K562 (cell line): ENCODE data around the gene CBX2. TPM values are rescaled to one million over a fixed set of nuclear protein-coding genes. Genes with fewer than 3 reads are reported as not detected.

Source experiments
- ATAC-seq: fragments of 200-7000 bp; cut with Tn5 transposase; 3 replicates; pipeline ENCODE4 v1.9.1; 2020; ENCODE audit warnings: moderate library complexity
- BruUV-seq: library from RNA; stranded (reverse); fragments of 400-500 nt; replicated peaks from 2 replicates; lab custom pipeline; 2021; lab: Mats Ljungman, UMichigan
- CTCF ChIA-PET: fragments of 300-600 bp; formaldehyde crosslinking; extraction: SDS; loops from one replicate; lab custom pipeline; 2021; ENCODE audit warnings: low intra/inter-chr PET ratio; lab: Yijun Ruan, JAX
- POLR2A ChIA-PET: fragments of 300-600, 350-650 bp; sonication (Branson Sonifier 250); formaldehyde crosslinking; extraction: SDS; loops from one replicate; lab custom pipeline; 2021; ENCODE audit warnings: antibody characterized with exemption, inconsistent platforms; lab: Yijun Ruan, JAX
- DNase-seq, 4 experiments: peaks; one replicate each; pipeline versions ENCODE4 v3.0.0 to v3.0.0-alpha.2; 2011 to 2018; ENCODE audit warnings: low spot score in 3 of 4, mixed read lengths in 3 of 4; ENCODE audit errors: extremely low read depth in 1 of 4
- FAIRE-seq: peaks from 2 replicates; lab custom pipeline; 2011; peaks lifted over from hg19 to GRCh38; lab: Jason Lieb, UNC
- H2AFZ ChIP-seq: 2 replicates; pipeline ENCODE4 v1.6.0; 2011; ENCODE audit warnings: low read depth, low read length, control low read depth, inconsistent platforms
- H3K27ac ChIP-seq: fragments of 200-600 bp; 3 replicates; pipeline ENCODE4 v1.8.0; 2011; ENCODE audit warnings: low read depth, mild to moderate bottlenecking, control low read depth, inconsistent platforms, low read length, moderate library complexity, mixed read lengths; ENCODE audit errors: extremely low read depth
- H3K27me3 ChIP-seq, 2 experiments: fragments of 300-600 bp in 1 of 2; 2 replicates in 1 of 2; 3 replicates in 1 of 2; pipeline versions ENCODE4 v1.6.0 to v1.8.0; 2011; ENCODE audit warnings: inconsistent platforms in 2 of 2, low read length in 2 of 2, mild to moderate bottlenecking in 1 of 2, mixed read lengths in 1 of 2, moderate library complexity in 1 of 2; ENCODE audit not compliant: control insufficient read depth in 2 of 2, insufficient read depth in 2 of 2
- H3K36me3 ChIP-seq: fragments of 300-600 bp; 3 replicates; pipeline ENCODE4 v1.8.0; 2011; ENCODE audit warnings: mild to moderate bottlenecking, low read length, inconsistent platforms; ENCODE audit not compliant: control insufficient read depth, insufficient read depth
- H3K4me1 ChIP-seq, 2 experiments: fragments of 200-600 bp in 1 of 2; replicated peaks in 1 of 2; 2 replicates in 1 of 2; 3 replicates in 1 of 2; pipeline versions ENCODE4 v1.5.1 to v1.8.0; 2011; ENCODE audit warnings: inconsistent platforms in 2 of 2, low read length in 2 of 2, mild to moderate bottlenecking in 1 of 2, mixed read lengths in 1 of 2, moderate library complexity in 1 of 2; ENCODE audit not compliant: control insufficient read depth in 2 of 2, insufficient read depth in 2 of 2
- H3K4me2 ChIP-seq: 2 replicates; pipeline ENCODE4 v1.6.1; 2011; ENCODE audit warnings: low read length, control low read depth, inconsistent platforms, mixed read lengths; ENCODE audit not compliant: insufficient read depth
- H3K4me3 ChIP-seq: fragments of 200-600 bp; sonication (generic), shearing (Covaris generic); 2 replicates; pipeline ENCODE4 v1.5.1; 2016; ENCODE audit warnings: control low read depth, inconsistent platforms
- H3K79me2 ChIP-seq: fragments of 200-600 bp; 3 replicates; pipeline ENCODE4 v1.8.0; 2011; ENCODE audit warnings: low read length, inconsistent platforms; ENCODE audit not compliant: control insufficient read depth, insufficient read depth
- H3K9ac ChIP-seq, 2 experiments: 2 replicates each; pipeline versions ENCODE4 v1.6.0 to v1.6.1; 2011; ENCODE audit warnings: low read depth in 2 of 2, low read length in 2 of 2, control low read depth in 1 of 2, inconsistent platforms in 1 of 2, mild to moderate bottlenecking in 1 of 2, mixed read lengths in 1 of 2; ENCODE audit not compliant: insufficient read depth in 1 of 2
- H3K9me1 ChIP-seq: one replicate; pipeline ENCODE4 v1.6.0; 2011; ENCODE audit warnings: inconsistent platforms, mild to moderate bottlenecking, low read length, moderate library complexity; ENCODE audit not compliant: control insufficient read depth, insufficient read depth
- H3K9me3 ChIP-seq: replicated peaks from 2 replicates; pipeline ENCODE4 v1.5.1; 2011; ENCODE audit warnings: low read depth, low read length, inconsistent platforms; ENCODE audit not compliant: control insufficient read depth, insufficient read depth
- H4K20me1 ChIP-seq: replicated peaks from 2 replicates; pipeline ENCODE4 v1.6.1; 2011; ENCODE audit warnings: low read length, inconsistent platforms, mixed read lengths; ENCODE audit not compliant: control insufficient read depth, insufficient read depth
- ERF ChIP-seq: fragments of 450-650 bp; formaldehyde crosslinking; IDR thresholded peaks from 2 replicates; pipeline ENCODE4 v1.4.0; 2020; ENCODE audit warnings: mild to moderate bottlenecking, mixed read lengths
- KHSRP ChIP-seq: fragments of 450-650 bp; IDR thresholded peaks from 2 replicates; pipeline ENCODE4 v1.6.1; 2017
- LEF1 ChIP-seq: fragments of 450-650 bp; IDR thresholded peaks from 2 replicates; pipeline ENCODE4 v1.6.1; 2016; ENCODE audit warnings: mild to moderate bottlenecking
- NR2C1 ChIP-seq, 2 experiments: fragments of 450-650 bp; IDR thresholded peaks; 2 replicates each; pipeline ENCODE4 v1.6.1; 2017; ENCODE audit warnings: mild to moderate bottlenecking in 2 of 2, antibody characterized with exemption in 1 of 2, inconsistent platforms in 1 of 2, missing compliant biosample characterization in 1 of 2, missing genetic modification characterization in 1 of 2
- ZBTB7A ChIP-seq: IDR thresholded peaks from 2 replicates; pipeline ENCODE4 v1.6.1; 2011; ENCODE audit warnings: low read depth, mild to moderate bottlenecking, low read length, moderate library complexity, borderline replicate concordance; ENCODE audit not compliant: control insufficient read depth
- ZNF282 ChIP-seq: sonication (generic); formaldehyde crosslinking; IDR thresholded peaks from 2 replicates; pipeline ENCODE4 v1.8.1; 2023; ENCODE audit warnings: missing genetic modification reagents
- ZNF668 ChIP-seq: fragments of 250-450 bp; sonication (Bioruptor Pico); IDR thresholded peaks from 2 replicates; pipeline ENCODE4 v1.8.0; 2022; ENCODE audit warnings: mild to moderate bottlenecking, inconsistent platforms
- WGBS: fragments of 100-300 bp; shearing (Covaris generic); methylation state at CpG from one replicate; pipeline ENCODE4 v1.1.6; 2016; ENCODE audit warnings: low coverage, mixed read lengths; ENCODE audit not compliant: insufficient coverage; ENCODE audit errors: missing lambda C conversion rate; 5-methylcytosine and 5-hydroxymethylcytosine counted together
- in situ Hi-C: fragments of 300-500 bp; cut with MboI; formaldehyde crosslinking; loops from 4 replicates; pipeline ENCODE4 v1.15.0; 2018; ENCODE audit warnings: inconsistent platforms, mixed read lengths
- intact Hi-C: fragments of 100-400 bp; cut with micrococcal nuclease; formaldehyde crosslinking; loops from 2 replicates; pipeline ENCODE4 v1.14.2; 2022
- polyA plus RNA-seq, 8 experiments: library from polyadenylated mRNA; depleted of rRNA in 4 of 8; stranded (reverse) in 5 of 8; unstranded in 3 of 8; fragments of >200 nt; fragmentation: Nextera tagmentation in 2 of 8; fragmentation: Illumina TruSeq in 1 of 8; extraction: Ambion mirVana in 2 of 8; extraction: Trizol in 1 of 8; gene quantifications; 2 replicates each; pipeline versions ENCODE4 v1.2.1 to v1.2.3, GENCODE V29; 2011 to 2014; ENCODE audit warnings: inconsistent platforms in 1 of 8, missing spikeins in 1 of 8
- total RNA-seq, 7 experiments: library from RNA; depleted of rRNA in 6 of 7; stranded (reverse); fragments of >200 nt in 6 of 7; fragmentation: Illumina TruSeq in 2 of 7; extraction: Trizol in 2 of 7; gene quantifications; 2 replicates each; pipeline versions ENCODE4 v1.2.1 to v1.2.3, GENCODE V29; 2011 to 2021; ENCODE audit warnings: low replicate concordance in 1 of 7
- TF ChIP-seq, protein P1 (sequence below): fragments of 450-650 bp; IDR thresholded peaks from 2 replicates; pipeline ENCODE4 v1.6.1; 2018; ENCODE audit not compliant: partially characterized antibody
- TF ChIP-seq, protein P2 (sequence below): sonication (generic); formaldehyde crosslinking; IDR thresholded peaks from 2 replicates; pipeline ENCODE4 v1.8.1; 2023; ENCODE audit warnings: mild to moderate bottlenecking, missing genetic modification reagents
- TF ChIP-seq, protein P3 (sequence below): fragments of 200-800 bp; sonication (Bioruptor generic); IDR thresholded peaks from 2 replicates; pipeline ENCODE4 v1.6.1; 2017; ENCODE audit warnings: missing genetic modification characterization, missing compliant biosample characterization

The CBX2 gene
- total and polyA plus RNA-seq, 9 of the 15 experiments (the other 6 are each of a cell fraction or from before 2014, with no cell fraction given): 0.66 to 26.9 (median 13.9) TPM

DNA sequence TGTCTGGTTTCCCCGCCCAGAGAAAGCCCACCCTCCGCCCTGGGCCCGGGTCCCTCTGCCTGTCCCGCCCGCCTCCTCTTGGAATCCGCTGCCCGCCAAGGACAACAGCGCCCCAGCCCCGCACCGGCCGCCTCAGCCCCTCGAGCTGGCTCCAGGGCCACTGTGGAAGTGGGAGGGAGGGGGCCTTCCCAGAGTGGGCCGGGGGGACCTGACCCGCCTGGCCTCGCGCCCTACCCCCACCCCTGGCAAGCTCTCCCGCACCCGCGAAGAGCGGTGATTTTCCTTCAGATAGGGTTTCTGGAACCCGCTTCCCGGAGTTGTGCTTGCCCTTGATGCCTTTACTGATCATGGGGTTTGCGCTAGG lies 21.2 kb downstream of the CBX2 start (continued):
- TF ChIP-seq, protein P1, sequence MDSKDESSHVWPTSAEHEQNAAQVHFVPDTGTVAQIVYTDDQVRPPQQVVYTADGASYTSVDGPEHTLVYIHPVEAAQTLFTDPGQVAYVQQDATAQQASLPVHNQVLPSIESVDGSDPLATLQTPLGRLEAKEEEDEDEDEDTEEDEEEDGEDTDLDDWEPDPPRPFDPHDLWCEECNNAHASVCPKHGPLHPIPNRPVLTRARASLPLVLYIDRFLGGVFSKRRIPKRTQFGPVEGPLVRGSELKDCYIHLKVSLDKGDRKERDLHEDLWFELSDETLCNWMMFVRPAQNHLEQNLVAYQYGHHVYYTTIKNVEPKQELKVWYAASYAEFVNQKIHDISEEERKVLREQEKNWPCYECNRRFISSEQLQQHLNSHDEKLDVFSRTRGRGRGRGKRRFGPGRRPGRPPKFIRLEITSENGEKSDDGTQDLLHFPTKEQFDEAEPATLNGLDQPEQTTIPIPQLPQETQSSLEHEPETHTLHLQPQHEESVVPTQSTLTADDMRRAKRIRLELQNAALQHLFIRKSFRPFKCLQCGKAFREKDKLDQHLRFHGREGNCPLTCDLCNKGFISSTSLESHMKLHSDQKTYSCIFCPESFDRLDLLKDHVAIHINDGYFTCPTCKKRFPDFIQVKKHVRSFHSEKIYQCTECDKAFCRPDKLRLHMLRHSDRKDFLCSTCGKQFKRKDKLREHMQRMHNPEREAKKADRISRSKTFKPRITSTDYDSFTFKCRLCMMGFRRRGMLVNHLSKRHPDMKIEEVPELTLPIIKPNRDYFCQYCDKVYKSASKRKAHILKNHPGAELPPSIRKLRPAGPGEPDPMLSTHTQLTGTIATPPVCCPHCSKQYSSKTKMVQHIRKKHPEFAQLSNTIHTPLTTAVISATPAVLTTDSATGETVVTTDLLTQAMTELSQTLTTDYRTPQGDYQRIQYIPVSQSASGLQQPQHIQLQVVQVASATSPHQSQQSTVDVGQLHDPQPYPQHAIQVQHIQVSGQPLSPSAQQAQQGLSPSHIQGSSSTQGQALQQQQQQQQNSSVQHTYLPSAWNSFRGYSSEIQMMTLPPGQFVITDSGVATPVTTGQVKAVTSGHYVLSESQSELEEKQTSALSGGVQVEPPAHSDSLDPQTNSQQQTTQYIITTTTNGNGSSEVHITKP: no peak
- TF ChIP-seq NR2C1 (IDR thresholded peaks at IDR 0.05) (no peak), NR2C1 (tag; IDR thresholded peaks at IDR 0.05) (no peak), ZNF668 (CRISPR knock-in tag) (no peak)

DNA sequence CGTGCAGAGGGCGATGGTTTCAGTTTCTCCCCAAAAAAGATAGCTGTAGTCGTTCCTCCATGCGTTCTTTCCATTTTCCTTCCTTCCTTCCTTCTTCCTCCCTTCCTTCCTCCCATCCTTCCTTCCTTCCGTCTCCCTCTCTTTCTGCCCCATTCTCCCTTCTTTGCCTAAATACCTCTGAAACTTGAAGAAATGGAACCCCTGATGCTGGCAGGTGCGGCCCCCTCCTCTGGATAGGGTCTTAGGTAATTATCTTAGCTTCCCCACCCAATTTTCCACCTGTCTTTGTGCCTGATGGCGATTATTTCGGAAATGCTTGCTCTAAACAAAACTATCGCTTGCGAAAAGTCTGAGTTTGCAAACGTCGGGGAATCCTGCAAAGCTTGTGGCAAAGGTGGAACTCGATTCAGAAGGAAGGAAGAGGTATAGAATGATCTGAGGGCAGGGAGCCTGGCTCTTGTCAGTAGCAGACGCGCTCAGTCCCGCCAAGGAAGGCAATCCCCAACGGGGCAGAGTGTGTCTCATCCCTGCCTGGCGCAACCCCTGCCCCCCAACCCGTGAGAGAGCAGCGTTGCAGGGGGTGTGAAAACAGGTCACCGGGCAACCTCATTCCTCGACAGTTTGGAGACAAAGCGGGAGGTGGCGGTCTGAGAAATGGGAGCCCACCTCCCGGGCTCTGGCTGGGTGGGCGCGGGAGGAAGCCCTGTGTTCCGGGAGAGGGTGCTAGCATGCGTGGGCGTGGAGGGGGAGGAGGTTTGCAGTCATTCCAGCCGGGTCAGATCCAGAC lies 21.8 kb downstream of the CBX2 start:
- ATAC-seq (no peak), FAIRE-seq (peak; percentile 55), DNase-seq (no peak)
- H3K4me1 ChIP-seq: peaks cover 33 to 82% of the 10 kb centered on the region in 2 experiments
- no peaks in the 10 kb centered on the region for H4K20me1 ChIP-seq
- no peaks in the 10 kb centered on the region for H3K27me3 ChIP-seq
- 65% methylated on average over 27 of the region's 31 CpGs for WGBS
- no peak overlapping the region for H3K4me3 ChIP-seq
- BruUV-seq: no TSS peak
- H3K79me2 ChIP-seq: peaks cover 19% of the 10 kb centered on the region
- peak overlapping the region; percentile 0 to 83; a peak in 3 of 4 replicates for H3K9ac ChIP-seq
- POLR2A ChIA-PET: interaction anchor here (0.8 to 1.7 kb wide), 6 partner anchors 9 to 40 kb away, joined by 3 to 9 read pairs (median 4); partner anchors contain the start of gene CBX4
- H3K36me3 ChIP-seq: peaks cover 11% of the 10 kb centered on the region; the same call in 2 of the 3 replicates
- no peak overlapping the region; the same call in 1 of the 2 replicates for H3K4me2 ChIP-seq
- CTCF ChIA-PET: no interaction called here
- H3K9me1 ChIP-seq: no peaks in the 10 kb centered on the region
- peak overlapping the region; percentile 54; the same call in 1 of the 2 replicates for H2AFZ ChIP-seq
- intact Hi-C loops (loop anchor here (5.0 to 10.0 kb wide), 2 partner anchors 38 to 175 kb away; partner anchors contain the start of gene CBX4), in situ Hi-C loops (loop anchor here (5.0 kb wide), 1 partner anchor 38 kb away; the partner anchor contains the start of gene CBX4)
- no peak overlapping the region for H3K27ac ChIP-seq
- peaks cover 3% of the 10 kb centered on the region for H3K9me3 ChIP-seq
- TF ChIP-seq ZNF282 (CRISPR knock-in tag) (no peak), ERF (CRISPR knock-in tag) (no peak), ZBTB7A (0 out of 2 replicates have a peak, but pooled peaks have one; percentile 4), LEF1 (no peak), KHSRP (no peak)
- TF ChIP-seq, protein P2, sequence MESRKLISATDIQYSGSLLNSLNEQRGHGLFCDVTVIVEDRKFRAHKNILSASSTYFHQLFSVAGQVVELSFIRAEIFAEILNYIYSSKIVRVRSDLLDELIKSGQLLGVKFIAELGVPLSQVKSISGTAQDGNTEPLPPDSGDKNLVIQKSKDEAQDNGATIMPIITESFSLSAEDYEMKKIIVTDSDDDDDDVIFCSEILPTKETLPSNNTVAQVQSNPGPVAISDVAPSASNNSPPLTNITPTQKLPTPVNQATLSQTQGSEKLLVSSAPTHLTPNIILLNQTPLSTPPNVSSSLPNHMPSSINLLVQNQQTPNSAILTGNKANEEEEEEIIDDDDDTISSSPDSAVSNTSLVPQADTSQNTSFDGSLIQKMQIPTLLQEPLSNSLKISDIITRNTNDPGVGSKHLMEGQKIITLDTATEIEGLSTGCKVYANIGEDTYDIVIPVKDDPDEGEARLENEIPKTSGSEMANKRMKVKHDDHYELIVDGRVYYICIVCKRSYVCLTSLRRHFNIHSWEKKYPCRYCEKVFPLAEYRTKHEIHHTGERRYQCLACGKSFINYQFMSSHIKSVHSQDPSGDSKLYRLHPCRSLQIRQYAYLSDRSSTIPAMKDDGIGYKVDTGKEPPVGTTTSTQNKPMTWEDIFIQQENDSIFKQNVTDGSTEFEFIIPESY (CRISPR knock-in tag): peak; percentile 66
- TF ChIP-seq, protein P3, sequence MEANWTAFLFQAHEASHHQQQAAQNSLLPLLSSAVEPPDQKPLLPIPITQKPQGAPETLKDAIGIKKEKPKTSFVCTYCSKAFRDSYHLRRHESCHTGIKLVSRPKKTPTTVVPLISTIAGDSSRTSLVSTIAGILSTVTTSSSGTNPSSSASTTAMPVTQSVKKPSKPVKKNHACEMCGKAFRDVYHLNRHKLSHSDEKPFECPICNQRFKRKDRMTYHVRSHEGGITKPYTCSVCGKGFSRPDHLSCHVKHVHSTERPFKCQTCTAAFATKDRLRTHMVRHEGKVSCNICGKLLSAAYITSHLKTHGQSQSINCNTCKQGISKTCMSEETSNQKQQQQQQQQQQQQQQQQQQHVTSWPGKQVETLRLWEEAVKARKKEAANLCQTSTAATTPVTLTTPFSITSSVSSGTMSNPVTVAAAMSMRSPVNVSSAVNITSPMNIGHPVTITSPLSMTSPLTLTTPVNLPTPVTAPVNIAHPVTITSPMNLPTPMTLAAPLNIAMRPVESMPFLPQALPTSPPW: 0 out of 2 replicates have a peak, but pooled peaks have one; percentile 16
